Fibroblast of skin of back (primary cell): ENCODE measurements around the gene CCDC59. TPM values are rescaled to one million over a fixed set of nuclear protein-coding genes. Genes with fewer than 3 reads are reported as not detected.
"Not testable (repeated sequence)": the region's sequence is repeated elsewhere in the genome, so short reads cannot be mapped to it uniquely, and the experiment has no call there.

ENCODE experiments used
- DNase-seq: peaks from one replicate; pipeline ENCODE4 v3.0.0-alpha.2; 2013
- polyA plus RNA-seq, 2 experiments: library from polyadenylated mRNA; unstranded; fragments of 120-200 nt; gene quantifications; one replicate each; pipeline ENCODE4 v1.2.1, GENCODE V29; 2013; ENCODE audit not compliant: insufficient read length in 2 of 2

CCDC59 gene, protein sequence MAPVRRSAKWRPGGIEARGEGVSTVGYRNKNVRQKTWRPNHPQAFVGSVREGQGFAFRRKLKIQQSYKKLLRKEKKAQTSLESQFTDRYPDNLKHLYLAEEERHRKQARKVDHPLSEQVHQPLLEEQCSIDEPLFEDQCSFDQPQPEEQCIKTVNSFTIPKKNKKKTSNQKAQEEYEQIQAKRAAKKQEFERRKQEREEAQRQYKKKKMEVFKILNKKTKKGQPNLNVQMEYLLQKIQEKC
- polyA plus RNA-seq (2013, experiment 1 of 2; ENCODE audit: insufficient read length) = 36.4 TPM
- 28.6 TPM for polyA plus RNA-seq (2013, experiment 2 of 2; ENCODE audit: insufficient read length)

DNA sequence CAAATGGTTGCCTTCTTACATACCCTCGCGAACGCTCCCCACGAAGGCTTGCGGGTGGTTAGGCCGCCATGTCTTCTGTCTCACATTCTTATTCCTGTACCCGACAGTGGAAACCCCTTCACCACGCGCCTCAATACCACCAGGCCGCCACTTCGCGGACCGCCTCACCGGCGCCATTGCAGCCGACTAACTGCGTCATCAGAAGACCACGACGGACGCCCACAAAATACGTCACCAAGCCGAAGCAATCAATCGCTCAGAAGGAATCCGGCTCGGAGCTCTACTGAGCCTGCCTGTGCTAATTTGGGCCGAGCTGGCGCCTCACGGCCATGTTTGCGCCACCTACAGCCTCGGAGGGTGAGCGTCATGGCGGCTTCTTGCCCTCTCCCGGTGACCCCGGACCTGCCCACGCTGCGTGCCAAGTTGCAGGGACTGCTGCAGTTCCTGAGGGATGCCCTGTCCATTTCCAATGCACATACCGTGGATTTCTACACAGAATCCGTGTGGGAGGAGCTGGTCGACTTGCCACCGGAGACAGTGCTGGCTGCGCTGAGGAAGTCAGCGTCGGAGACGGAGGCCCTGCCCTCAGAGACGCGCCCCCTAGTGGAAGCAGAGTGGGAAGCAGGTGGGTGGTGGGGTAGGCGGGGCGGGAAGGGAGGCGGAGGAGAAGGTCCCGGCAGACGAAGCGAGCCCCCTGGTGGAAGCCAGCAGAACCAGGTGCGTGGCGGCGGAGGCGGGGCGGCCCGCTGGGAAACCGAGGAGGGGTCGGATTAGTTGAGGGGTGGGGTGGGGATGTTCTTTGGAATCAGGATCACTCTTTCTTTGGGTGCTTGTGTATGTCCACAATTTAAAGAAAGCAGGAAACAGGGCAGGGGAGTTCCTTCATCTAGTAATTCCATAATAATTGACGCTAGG is at the start of gene CCDC59, which contains the start of gene METTL25:
Gene CCDC59, minus strand, starts transcription at position 188 of the 915 bp plus-strand sequence. Its CDS starts 11 bp downstream, at position 177.
Gene METTL25, plus strand, starts transcription at position 330 of the 915 bp plus-strand sequence. Its CDS starts 37 bp downstream, at position 367.
- DNase-seq = peak; percentile 99

DNA sequence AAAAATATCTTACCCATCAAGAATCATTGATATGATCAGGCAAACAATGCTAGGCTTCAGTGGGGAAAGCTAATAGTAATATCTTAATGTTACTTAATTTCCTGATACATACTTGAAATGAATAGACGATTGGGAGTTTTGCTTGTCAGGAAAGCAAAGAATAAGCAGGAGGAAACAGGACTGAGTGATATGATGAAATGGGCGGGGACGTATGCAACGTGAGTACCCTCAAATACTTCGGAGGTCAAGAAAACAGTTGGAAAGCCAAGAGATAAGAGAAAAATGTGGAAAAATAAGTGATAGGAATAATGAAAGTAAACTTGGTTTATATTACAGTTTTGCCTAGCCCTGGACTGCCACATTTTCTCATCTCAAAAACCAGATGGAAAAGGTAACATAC is 49.3 kb upstream of the CCDC59 start:
- no peak for DNase-seq

DNA sequence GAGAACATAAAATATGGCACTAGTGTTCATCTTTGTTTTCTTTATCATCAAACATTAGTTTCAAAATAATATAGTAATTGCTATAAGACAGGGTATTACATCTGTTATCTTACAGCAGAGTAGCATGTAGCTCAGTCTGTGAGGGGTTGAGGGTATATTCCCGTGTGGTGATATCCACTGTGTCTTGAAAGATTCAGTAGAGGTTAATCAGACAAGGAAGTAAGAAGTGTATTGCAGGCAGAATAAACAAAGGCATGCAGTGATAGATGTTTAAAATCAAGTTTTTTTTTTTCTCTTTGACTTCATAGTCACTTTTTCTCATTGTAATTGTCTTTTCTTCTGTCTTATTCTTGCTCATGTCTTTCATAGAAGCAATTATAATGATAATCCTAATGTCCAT is 48.5 kb upstream of the CCDC59 start:
- DNase-seq = no peak

DNA sequence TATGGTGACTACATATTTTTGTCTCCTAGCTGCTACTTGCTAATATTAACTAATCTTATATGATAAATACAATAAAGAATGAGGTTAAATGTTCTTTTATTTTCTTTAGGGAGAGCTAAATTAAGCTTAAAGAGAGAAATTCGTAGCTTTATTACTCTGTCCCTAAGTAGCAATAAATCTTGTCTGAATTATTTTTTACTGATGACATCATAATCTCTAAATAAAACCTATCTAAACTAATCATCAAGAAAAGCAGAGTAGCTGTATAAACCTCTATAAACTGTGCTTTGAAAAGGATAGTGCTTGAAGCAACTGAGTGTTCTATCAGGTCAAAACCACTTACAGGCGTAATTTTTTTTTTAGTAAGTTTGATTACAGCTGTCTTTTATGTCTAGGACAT is 42.6 kb upstream of the CCDC59 start:
- DNase-seq = no peak

DNA sequence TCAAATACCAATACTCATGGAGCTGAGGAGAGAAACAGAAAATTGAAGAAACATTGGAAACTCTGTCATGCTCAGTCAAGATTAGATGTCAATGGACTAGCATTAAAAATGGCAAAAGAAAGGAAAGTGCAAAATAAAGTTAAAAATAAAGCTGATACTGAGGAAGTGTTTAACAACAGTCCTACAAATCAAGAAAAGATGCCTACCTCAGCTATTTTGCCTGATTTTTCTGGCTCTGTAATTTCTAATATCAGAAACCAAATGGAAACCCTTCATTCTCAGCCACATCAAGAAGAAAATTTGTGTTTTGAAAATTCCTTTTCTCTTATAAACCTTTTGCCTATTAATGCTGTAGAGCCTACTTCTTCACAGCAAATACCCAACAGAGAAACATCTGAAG is 40.7 kb upstream of the CCDC59 start:
- DNase-seq = no peak

DNA sequence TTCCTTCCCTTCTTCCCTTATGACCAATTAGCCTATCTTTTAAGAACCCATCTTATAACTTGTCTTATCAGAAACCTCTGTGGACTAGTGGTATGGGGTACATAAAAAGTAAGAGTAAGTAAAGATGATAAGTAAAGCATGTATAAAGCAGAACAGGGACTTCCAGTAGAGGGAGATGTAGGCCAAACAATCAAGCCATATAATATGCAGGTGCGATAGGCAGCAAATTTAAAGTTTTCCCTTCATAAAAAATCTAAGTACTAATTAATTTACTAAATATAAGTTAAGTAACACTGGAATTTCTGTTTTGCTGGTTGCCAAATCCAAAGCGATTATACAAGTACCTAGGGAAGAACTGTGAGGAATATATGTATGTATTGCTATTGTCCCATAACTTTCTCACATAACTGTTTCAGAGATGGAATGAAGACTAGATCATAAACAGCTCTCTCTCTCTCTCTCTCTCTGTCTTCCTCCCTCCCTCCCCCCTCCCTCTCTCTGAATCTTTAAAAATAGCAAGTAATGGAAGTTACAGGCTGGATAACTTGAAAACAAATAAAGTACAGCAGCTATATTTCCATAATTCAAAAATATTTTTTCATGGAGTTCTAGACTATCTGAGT is 25.9 kb upstream of the CCDC59 start:
- DNase-seq = no peak

DNA sequence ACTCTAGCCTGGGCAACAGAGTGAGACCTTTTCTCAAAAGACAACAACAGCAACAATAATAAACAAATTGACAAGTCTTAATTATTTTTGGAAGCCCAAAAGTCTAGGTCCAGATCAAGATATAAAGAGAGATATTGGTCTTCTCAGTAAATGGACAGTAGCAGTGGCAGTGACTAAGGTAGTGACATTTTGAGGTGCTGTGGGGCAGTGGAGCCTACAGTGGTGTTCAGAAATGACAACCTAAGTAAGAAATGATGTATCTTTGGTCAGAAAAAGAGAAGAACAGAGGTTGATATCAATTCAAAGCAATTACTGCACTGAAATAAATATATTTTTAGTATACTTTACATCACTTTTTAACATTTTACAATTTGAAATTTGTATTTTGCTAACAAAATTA is 20.8 kb upstream of the CCDC59 start:
- no peak for DNase-seq

DNA sequence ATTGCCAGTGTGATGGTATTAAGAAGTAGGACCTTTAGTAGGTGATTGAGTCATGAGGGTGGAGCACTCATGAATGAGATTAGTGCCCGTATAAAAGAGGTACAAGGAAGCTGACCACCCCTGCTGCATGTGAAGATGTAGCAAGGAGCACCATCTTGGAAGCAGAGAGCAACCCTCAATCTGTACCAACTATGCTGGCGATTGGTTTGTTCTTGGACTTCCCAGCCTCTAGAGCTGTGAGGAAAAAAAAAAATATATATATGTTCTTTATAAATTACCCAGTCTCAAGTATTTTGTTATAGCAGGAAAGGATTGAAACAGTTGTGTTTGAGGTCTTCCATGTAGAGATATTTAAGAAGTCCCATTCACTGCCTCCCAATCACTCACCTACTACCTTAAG is 17.0 kb upstream of the CCDC59 start:
- DNase-seq = no peak

DNA sequence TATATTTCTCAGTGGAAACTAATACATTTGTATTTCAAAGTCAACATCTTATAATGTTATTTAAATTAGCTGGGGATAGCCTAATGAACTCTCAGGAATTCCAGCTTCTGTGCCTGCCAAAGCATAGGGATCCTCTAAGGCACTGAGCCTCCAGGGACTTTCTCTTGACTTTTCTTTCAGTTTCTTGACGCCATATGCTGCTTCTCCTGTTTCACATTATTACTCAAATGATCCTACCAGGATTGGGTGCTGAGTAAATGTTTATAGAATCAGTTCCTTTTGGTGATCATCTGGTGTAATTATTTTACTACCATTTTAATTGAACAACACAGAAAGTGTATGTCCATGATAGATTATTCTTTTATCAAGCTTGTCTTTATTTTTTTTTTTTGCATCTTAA is 8.0 kb upstream of the CCDC59 start:
- DNase-seq = peak; percentile 11

DNA sequence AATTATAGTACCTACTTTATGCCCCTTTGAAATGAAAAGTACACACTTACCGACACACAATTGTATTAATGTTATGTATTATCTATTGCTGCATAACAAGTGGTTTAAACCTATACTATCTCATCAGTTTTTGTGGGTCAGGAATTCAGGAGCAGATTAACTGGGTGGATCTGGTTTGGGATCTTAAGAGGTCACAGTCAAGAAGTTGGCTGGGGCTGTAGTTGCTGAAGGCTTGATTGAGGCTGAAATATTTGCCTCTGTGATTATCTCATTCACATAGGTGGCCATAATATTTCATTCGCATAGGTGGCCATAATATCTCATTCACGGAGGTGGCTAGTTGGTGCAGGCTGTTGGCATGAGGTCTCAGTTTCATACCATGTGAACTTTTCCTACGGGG is 5.8 kb upstream of the CCDC59 start:
- DNase-seq = no peak

DNA sequence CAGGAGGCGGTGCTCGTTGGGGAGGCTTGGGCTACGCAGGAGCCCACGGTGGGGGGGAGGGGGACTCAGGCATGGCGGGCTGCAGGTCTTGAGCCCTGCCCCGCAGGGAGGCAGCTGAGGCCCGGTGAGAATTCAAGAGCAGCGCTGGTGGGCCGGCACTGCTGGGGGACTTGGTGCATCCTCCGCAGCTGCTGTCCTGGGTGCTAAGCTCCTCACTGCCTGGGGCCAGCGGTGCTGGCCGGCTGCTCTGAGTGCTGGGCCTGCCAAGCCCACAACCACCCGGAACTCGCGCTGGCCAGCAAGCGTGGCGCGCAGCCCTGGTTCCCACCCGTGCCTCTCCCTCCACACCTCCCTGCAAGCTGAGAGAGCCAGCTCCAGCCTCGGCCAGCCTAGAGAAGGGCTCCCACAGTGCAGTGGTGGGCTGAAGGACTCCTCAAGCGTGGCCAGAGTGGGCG is 3.3 kb upstream of the CCDC59 start:
- no peak for DNase-seq

DNA sequence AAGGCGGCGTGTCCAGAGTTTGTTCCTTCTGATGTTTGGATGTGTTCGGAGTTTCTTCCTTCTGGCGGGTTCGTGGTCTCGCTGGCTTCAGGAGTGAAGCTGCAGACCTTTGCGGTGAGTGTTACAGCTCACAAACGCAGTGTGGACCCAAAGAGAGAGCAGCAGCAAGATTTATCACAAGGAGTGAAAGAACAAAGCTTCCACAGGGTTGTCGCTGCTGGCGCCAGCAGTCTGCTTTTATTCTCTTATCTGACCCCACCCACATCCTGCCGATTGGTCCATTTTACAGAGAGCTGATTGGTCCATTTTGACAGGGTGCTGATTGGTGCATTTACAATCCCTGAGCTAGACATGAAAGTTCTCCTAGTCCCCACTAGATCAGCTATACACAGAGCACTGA is 2.6 kb upstream of the CCDC59 start:
- DNase-seq = not testable (repeated sequence)

DNA sequence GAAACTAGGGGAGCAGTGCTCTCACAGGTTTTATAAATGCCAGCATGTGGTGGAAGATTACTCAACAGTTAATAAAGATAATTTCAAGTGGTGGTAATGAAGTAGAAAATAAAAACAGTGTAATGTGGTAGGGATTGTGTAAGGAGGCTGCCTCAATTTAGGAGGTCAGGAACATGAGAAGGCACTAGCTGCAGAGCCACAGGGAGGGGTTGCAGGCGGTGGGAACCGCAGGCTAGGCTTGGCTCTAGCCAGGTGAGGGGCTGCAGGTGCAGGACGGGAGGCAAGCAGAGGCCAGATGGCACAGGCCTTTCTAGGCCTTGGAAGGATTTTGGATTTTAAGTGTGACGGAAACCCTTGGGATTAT is 910 bp upstream of the CCDC59 start:
- DNase-seq = peak; percentile 0

DNA sequence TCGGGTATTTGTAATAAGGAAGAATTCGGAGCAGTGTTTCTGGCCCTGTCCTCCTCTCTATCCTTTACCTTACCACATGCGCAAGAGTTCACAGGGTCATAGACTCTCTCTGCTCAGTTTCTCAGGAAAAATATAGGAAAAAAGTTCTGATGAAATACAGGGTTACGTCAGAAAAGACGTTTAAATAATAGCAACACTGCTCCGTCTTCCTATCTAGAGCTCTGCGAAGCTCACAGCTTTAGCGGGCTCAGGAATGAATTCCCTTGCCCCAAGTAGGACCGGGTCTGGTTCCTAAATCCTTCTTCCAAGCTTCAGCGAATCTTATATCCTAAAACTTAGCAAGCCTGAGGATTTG is 365 bp downstream of the CCDC59 start:
- no peak for DNase-seq

DNA sequence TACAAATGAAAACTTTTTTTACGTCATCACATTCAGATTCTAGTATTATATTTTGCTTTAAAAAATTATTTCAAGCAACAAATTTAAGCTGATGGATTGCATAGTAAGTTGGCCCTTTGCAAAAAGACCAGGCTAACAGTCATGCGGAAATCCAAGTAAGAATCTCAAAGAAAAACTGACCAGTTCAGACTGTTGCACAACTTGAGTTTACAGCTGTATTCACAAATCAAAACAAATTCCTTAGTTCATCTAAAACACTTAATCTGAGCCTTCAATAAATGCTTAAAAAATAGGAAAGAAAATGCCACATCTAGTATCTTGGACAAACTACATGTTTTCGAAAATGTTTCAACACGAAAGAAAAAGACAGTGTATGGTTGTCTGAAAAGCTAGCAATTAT is 847 bp downstream of the CCDC59 start:
- DNase-seq = no peak

DNA sequence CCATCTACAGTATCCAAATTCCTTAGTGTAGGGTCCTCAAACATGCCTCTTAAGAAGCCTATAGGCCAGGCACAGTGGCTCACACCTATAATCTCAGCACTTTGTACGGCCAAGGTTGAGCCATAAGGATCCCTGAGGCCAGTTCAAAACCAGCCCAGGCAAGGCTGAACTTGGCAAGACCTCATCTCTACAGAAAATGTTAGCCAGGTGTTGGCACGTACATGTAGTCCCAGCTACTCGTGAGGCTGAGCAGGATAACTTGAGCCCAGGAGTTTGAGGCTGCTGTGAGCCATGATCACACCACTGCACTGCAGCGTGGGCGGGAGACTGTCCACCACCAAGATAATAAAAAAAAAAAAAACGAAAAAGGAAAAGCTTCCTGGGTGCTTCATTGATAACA is 6.8 kb downstream of the CCDC59 start:
- DNase-seq = no peak

DNA sequence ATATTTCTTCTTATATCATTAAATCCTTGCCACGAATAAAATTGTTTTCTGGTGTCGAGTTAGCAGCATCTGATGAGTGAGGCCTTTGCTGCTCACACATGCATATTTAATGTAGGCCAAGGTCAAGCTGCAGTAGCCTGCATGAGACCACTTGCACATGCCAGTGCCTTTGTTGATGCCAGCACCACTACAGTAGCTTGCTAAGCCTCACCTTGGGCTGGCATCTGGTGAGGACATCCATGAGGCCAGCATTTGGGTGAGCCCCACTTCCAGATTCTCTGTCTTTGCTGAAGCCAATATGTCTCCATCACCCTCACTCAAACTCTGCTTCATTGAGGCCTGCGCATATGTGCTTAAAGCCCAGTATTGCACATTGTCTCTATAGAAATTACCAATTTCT is 8.0 kb downstream of the CCDC59 start:
- no peak for DNase-seq

DNA sequence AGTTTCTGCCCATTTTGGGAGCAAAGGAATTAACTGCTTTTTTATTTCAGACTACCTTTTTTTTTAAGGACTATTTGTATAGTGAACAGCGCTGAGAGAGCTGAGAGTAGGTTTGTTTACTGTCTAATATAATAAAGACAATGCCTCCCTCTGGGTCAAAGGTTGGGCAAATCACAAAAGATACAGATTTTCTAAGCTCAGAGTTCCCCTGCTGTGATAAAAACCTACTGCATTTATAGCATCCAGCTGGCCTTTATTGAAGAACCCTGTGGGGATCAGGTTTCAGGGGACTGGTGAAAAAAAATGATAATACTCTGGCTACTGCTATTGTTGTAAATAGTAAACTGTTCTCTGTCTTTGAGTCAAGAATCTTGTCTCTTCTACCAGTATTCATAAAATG is 28.7 kb downstream of the CCDC59 start:
- DNase-seq = no peak

DNA sequence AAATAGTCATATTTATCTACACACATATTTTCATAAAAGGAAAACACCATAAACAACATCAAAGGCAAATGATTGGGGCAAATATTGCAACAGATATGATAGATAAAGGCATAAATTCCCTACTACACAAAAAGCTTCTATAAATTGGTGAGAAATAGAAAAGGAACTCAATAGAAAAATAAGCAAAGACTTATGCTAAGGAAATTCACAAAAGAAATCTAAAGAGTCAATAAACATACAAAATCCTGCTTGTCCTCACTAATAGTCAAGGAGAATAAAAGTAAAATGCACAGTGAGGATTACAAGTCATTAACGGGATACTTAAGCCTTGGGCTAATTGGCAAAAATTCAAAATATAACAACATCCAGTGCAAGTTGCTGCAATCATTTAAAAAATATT is 30.3 kb downstream of the CCDC59 start:
- no peak for DNase-seq

DNA sequence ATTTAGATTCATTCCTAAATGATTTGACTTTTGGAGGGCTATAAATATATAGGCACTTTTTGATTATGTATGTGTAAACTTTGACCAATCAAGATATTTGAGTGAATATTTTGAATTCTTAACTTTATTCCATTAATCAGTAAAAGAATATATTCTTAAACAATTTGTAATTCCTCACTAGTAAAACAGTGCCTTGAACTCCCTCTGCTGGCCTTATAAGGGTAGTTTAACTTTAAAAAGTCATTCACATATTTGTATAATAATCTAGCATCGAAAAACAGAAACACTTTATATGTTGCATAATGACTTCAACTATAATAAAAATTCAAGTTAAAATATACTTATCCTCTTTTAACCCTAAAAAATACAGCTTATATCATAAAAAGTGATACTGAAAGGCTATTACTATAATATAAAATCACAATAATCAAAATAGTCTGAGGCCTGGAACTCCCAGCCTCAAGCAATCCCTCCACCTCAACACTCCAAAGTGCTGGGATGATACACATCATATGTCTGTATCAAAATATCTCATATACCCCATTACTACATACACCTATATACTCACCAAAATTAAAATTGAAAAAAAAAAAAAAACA is 31.2 kb downstream of the CCDC59 start:
- DNase-seq = peak; percentile 38

DNA sequence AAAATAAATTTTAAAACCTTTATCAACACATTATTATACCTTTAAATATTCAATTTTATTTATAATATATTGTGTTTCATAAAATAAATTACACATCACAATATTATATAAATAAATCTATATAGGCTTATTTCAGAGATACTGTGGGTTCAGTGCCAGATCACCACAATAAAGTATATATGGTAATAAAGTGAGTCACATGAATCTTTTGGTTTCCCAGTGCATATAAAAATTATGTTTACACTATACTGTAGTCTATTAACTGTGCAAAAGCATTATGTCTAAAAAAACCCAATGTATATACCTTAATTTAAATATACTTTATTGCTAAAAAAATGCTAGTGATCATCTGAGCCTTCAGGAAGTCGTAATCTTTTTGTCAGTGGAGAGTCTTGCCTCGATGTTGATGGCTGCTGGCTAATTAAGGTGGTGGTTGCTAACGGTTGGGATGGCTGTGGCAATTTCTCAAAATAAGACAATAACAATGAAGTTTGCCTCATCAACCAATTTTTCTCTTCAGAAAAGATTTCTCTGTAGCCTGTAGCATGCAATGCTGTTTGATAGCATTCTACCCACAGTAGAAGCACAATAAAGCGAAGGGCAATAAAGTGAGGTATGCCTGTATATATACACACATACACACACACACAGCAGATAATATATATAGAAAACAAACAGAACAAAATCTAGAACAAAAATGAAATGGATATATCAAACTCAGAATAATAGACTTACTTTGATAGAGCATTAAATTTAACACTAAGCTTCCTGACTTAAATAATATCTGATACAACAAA is 32.4 kb downstream of the CCDC59 start:
- no peak for DNase-seq

DNA sequence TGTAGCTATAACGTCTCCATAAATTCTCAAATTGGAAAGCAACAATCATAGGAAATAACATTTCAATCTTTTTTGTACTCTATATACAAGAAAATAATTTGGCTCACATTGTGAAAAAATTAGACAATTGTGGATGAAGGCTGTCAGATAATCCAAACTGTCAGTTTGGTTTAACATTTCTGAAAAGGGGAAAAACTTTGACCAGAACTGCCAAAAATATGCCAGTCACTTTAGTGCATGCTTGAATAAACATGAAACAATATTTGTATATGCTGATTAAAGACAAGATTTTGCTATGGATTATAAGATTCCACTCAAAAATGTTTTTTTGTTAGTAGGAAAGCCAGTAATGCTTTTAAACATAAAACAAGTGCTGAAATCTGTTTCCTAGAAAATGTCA is 38.9 kb downstream of the CCDC59 start:
- DNase-seq = no peak
